Retinal pigment epithelial cell (primary cell): ENCODE measurements around the gene ELMOD1.
A peak's percentile ranks its signal among the peaks of the same experiment; 100 is the strongest.

Experiments used
- DNase-seq: peaks from one replicate; pipeline ENCODE4 v3.0.0-alpha.2; 2010; ENCODE audit warnings: low read depth
- H3K4me3 ChIP-seq: 2 replicates; pipeline ENCODE4 v1.5.1; 2011; ENCODE audit warnings: mild to moderate bottlenecking, low read length, control low read depth, moderate library complexity
- CTCF ChIP-seq: conservative IDR thresholded peaks from 2 replicates; pipeline ENCODE4 v1.5.1; 2011; ENCODE audit warnings: low read depth, low read length, control low read depth, inconsistent platforms

Gene ELMOD1

GRCh38 chr11:107590460-107591377 lies at the start of gene ELMOD1:
Gene ELMOD1, plus strand, starts transcription at chr11:107591147. Its CDS starts 27,043 bp downstream, at chr11:107618190.
- no peak for DNase-seq
- TF ChIP-seq CTCF, result no peak
- H3K4me3 ChIP-seq, result peak within 1 kb of the TSS; percentile 65

DNA sequence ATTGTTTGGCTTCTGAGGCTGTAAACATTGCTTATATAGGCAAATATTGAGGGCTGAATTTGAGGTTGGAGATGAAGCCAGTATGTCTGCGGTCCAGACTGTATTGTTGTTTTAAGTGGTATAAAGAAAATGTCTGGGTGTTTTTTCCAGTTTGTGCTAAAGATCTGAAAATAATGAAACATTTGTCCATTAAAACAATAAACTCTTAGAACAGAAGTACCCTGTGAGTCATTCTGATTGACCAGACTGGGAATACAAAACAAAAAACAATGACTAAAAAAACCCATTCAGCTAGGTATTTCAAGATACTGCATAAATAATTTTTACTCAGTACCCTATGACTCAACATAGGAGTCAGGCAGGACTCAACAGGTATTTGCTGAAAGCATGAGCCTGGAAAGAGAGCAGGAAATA lies 45.8 kb upstream of the ELMOD1 start:
- peak; percentile 25 for DNase-seq
- H3K4me3 ChIP-seq, result no peak overlapping the region
- no peak for TF ChIP-seq CTCF

DNA sequence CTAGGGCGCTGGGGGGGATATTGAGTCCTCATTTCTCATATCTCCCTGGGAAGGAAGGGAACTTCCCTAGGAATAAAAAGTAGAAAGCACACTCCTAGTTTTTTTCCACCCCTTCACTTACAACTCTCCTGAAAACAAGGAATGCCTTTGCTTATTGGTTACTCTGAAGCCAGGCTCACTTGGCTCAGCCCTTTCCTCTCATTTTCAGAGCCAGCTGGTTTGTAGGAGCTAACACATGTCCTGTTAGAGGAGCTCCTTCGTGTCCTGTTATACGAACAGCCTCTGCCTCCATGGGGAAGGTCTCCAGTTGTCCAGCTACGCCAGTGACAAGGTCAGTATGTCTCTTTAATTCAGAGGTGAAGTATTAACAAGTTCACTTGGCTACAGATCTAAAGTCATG lies 43.0 kb upstream of the ELMOD1 start:
- TF ChIP-seq CTCF, result no peak

GRCh38 chr11:107549253-107549953 lies 41.5 kb upstream of the ELMOD1 start:
- DNase-seq, result no peak
- TF ChIP-seq CTCF, result peak; percentile 90
- no peak overlapping the region for H3K4me3 ChIP-seq

More for the DNA sequence above, 43.0 kb upstream of the ELMOD1 start:
- H3K4me3 ChIP-seq, result no peak overlapping the region
- DNase-seq, result no peak

- H3K4me3 ChIP-seq, result no peak overlapping the region
- DNase-seq, result no peak
- TF ChIP-seq CTCF, result no peak
Measured at GRCh38 chr11:107549954-107550285, 41.0 kb upstream of the ELMOD1 start.

DNA sequence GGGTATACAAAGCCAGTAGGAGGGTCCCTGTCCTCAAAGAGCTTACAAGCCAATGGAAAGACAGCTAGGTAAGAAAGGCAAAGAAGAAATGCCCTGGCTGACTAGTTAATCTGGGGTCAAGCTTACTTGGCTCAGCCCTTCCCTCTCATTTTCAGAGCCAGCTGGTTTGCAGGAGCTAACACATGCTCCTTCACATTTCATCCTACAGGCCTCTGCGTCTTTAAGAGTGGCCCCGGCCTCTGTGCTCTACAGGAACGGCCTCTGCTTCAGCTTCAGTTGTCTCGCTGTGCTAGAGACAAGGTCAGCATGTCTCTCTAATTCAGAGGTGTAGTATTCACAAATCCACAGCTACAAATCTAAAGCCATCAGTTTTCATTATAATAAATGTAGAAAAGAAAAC lies 40.6 kb upstream of the ELMOD1 start:
- no peak for DNase-seq
- no peak for TF ChIP-seq CTCF
- H3K4me3 ChIP-seq, result no peak overlapping the region

DNA sequence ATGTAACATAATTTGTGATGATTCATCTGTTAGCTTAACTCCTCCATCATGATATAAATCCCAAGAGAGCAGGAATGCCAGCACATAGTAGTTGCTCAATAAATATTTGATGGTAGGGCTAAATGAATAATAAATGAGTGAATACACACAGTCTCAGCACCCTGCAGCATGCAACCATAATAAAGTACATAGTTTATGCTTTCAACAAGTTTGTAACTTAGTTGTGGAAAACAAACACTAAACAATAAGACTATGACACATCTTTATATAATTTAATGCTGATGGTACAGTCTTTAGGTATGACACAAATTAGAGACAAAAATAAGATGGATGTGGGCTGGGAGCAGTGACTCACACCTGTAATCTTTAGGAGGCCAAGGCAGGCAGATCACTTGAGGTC lies 29.3 kb upstream of the ELMOD1 start:
- TF ChIP-seq CTCF, result no peak
- DNase-seq, result no peak

More for the DNA sequence above, 29.3 kb upstream of the ELMOD1 start:
- no peak overlapping the region for H3K4me3 ChIP-seq
